Activated T-helper 1 cell treated with anti-CD3 and anti-CD28 coated beads, Interleukin-12 subunit alpha, Interleukin-12 subunit beta, Interleukin-2, Interleukin-4 antibody, amounts not matched to agents 30 ng/mL and 10 ng/mL and 1 ng/mL, durations not matched to agents 14 hours and 24 hours and 36 hours (primary cell): ENCODE measurements around the gene MFSD6. TPM values are rescaled to one million over a fixed set of nuclear protein-coding genes. Genes with fewer than 3 reads are reported as not detected.
"Not testable (repeated sequence)": the region's sequence is repeated elsewhere in the genome, so short reads cannot be mapped to it uniquely, and the experiment has no call there.

ENCODE experiments used
- DNase-seq: peaks from one replicate; pipeline ENCODE4 v3.0.0; 2021; ENCODE audit warnings: low spot score
- H3K27ac Mint-ChIP-seq: one replicate; pipeline ENCODE4 v1.8.0; 2021; ENCODE audit warnings: mild to moderate bottlenecking, mixed read lengths
- H3K27me3 Mint-ChIP-seq: one replicate; pipeline ENCODE4 v1.8.0; 2022; ENCODE audit warnings: mild to moderate bottlenecking, moderate library complexity, mixed read lengths; ENCODE audit not compliant: insufficient read depth
- H3K36me3 Mint-ChIP-seq: one replicate; pipeline ENCODE4 v1.8.0; 2021; ENCODE audit warnings: low read depth, mixed read lengths
- H3K4me1 Mint-ChIP-seq: one replicate; pipeline ENCODE4 v1.8.0; 2021; ENCODE audit warnings: low read depth, mixed read lengths
- H3K4me3 Mint-ChIP-seq: one replicate; pipeline ENCODE4 v1.8.0; 2021; ENCODE audit warnings: mild to moderate bottlenecking, moderate library complexity, mixed read lengths
- H3K9me3 Mint-ChIP-seq: one replicate; pipeline ENCODE4 v1.8.0; 2021; ENCODE audit warnings: mixed read lengths
- intact Hi-C: fragments of 100-400 bp; cut with micrococcal nuclease; formaldehyde crosslinking; loops from one replicate; pipeline ENCODE4 v1.15.1; 2024
- total RNA-seq: library from RNA; stranded (reverse); gene quantifications from 2 replicates; pipeline ENCODE4 v1.2.3, GENCODE V29; 2022

Gene MFSD6
- total RNA-seq, 1 donor from 2014 or later, result 45.8 TPM

- Mint-ChIP-seq H3K27me3 (no peaks in the 10 kb centered on the region), H3K9me3 (peaks cover 3% of the 10 kb centered on the region), H3K4me1 (peaks cover 32% of the 10 kb centered on the region), H3K27ac (peak overlapping the region; percentile 53), H3K36me3 (peaks cover 35% of the 10 kb centered on the region), H3K4me3 (no peak overlapping the region)
- no peak for DNase-seq
- intact Hi-C loops, result no loop called here
These were observed 17.9 kb downstream of the MFSD6 start for GRCh38 chr2:190425883-190426658.

GRCh38 chr2:190430866-190431265 is 22.7 kb downstream of the MFSD6 start:
- H3K9me3 Mint-ChIP-seq, DNase-seq, H3K4me3 Mint-ChIP-seq, intact Hi-C loops, H3K27ac Mint-ChIP-seq, H3K27me3 Mint-ChIP-seq: not testable (repeated sequence)
- Mint-ChIP-seq H3K36me3 (peaks cover 43% of the 10 kb centered on the region), H3K4me1 (peaks cover 50% of the 10 kb centered on the region)

GRCh38 chr2:190431907-190432306 is 23.8 kb downstream of the MFSD6 start:
- no peak overlapping the region for H3K4me3 Mint-ChIP-seq
- H3K27me3 Mint-ChIP-seq, result no peaks in the 10 kb centered on the region
- peaks cover 3% of the 10 kb centered on the region for H3K9me3 Mint-ChIP-seq
- no peak for DNase-seq
- intact Hi-C loops, result loop anchor here (2.0 kb wide), 1 partner anchor 27 kb away; no protein-coding TSS in a partner anchor
- H3K27ac Mint-ChIP-seq, result peak overlapping the region; percentile 55
- H3K36me3 Mint-ChIP-seq, result peaks cover 44% of the 10 kb centered on the region
- peaks cover 50% of the 10 kb centered on the region for H3K4me1 Mint-ChIP-seq

- Mint-ChIP-seq H3K9me3 (peaks cover 3% of the 10 kb centered on the region), H3K4me3 (no peak overlapping the region), H3K4me1 (peaks cover 54% of the 10 kb centered on the region), H3K27ac (peak overlapping the region; percentile 41), H3K36me3 (peaks cover 46% of the 10 kb centered on the region), H3K27me3 (no peaks in the 10 kb centered on the region)
- intact Hi-C loops, result loop anchor here (2.0 kb wide), 1 partner anchor 28 kb away; no protein-coding TSS in a partner anchor
- DNase-seq, result no peak
These were observed 24.5 kb downstream of the MFSD6 start for GRCh38 chr2:190432567-190433231.

GRCh38 chr2:190435031-190435670 is 27.0 kb downstream of the MFSD6 start:
- peaks cover 63% of the 10 kb centered on the region for H3K4me1 Mint-ChIP-seq
- H3K36me3 Mint-ChIP-seq, result peaks cover 44% of the 10 kb centered on the region
- H3K27me3 Mint-ChIP-seq, result no peaks in the 10 kb centered on the region
- H3K27ac Mint-ChIP-seq, result no peak overlapping the region
- no peaks in the 10 kb centered on the region for H3K9me3 Mint-ChIP-seq
- no peak for DNase-seq
- H3K4me3 Mint-ChIP-seq, result no peak overlapping the region
- intact Hi-C loops, result no loop called here

- H3K36me3 Mint-ChIP-seq, result peaks cover 47% of the 10 kb centered on the region
- no peaks in the 10 kb centered on the region for H3K9me3 Mint-ChIP-seq
- no peak for DNase-seq
- no peak overlapping the region for H3K27ac Mint-ChIP-seq
- intact Hi-C loops, result no loop called here
- H3K4me3 Mint-ChIP-seq, result no peak overlapping the region
- peaks cover 70% of the 10 kb centered on the region for H3K4me1 Mint-ChIP-seq
- H3K27me3 Mint-ChIP-seq, result no peaks in the 10 kb centered on the region
These were observed 28.4 kb downstream of the MFSD6 start for GRCh38 chr2:190436557-190436956.

- intact Hi-C loops, result no loop called here
- Mint-ChIP-seq H3K27me3 (no peaks in the 10 kb centered on the region), H3K27ac (no peak overlapping the region), H3K9me3 (no peaks in the 10 kb centered on the region), H3K36me3 (peaks cover 43% of the 10 kb centered on the region), H3K4me3 (no peak overlapping the region), H3K4me1 (peaks cover 58% of the 10 kb centered on the region)
- DNase-seq, result no peak
These were observed 32.0 kb downstream of the MFSD6 start for GRCh38 chr2:190440113-190440512.

- Mint-ChIP-seq H3K27me3 (no peaks in the 10 kb centered on the region), H3K4me3 (no peak overlapping the region), H3K4me1 (peaks cover 50% of the 10 kb centered on the region), H3K27ac (no peak overlapping the region), H3K36me3 (peaks cover 29% of the 10 kb centered on the region), H3K9me3 (no peaks in the 10 kb centered on the region)
- DNase-seq, result no peak
- intact Hi-C loops, result no loop called here
These were observed 33.4 kb downstream of the MFSD6 start for GRCh38 chr2:190441564-190441963.

- intact Hi-C loops, result no loop called here
- Mint-ChIP-seq H3K9me3 (no peaks in the 10 kb centered on the region), H3K27me3 (no peaks in the 10 kb centered on the region), H3K27ac (no peak overlapping the region), H3K36me3 (peaks cover 17% of the 10 kb centered on the region), H3K4me3 (no peak overlapping the region), H3K4me1 (peaks cover 46% of the 10 kb centered on the region)
- no peak for DNase-seq
These were observed 34.9 kb downstream of the MFSD6 start for GRCh38 chr2:190443055-190443454.

- H3K4me3 Mint-ChIP-seq, result no peak overlapping the region
- DNase-seq, result no peak
- no peak overlapping the region for H3K27ac Mint-ChIP-seq
- no peaks in the 10 kb centered on the region for H3K27me3 Mint-ChIP-seq
- peaks cover 39% of the 10 kb centered on the region for H3K4me1 Mint-ChIP-seq
- H3K36me3 Mint-ChIP-seq, result peaks cover 13% of the 10 kb centered on the region
- H3K9me3 Mint-ChIP-seq, result no peaks in the 10 kb centered on the region
- intact Hi-C loops, result no loop called here
These were observed 35.8 kb downstream of the MFSD6 start for GRCh38 chr2:190443778-190444481.

GRCh38 chr2:190444976-190445375 is 36.8 kb downstream of the MFSD6 start:
- H3K36me3 Mint-ChIP-seq, result peaks cover 10% of the 10 kb centered on the region
- H3K4me1 Mint-ChIP-seq, result peaks cover 38% of the 10 kb centered on the region
- no peaks in the 10 kb centered on the region for H3K9me3 Mint-ChIP-seq
- H3K27ac Mint-ChIP-seq, result no peak overlapping the region
- H3K4me3 Mint-ChIP-seq, result no peak overlapping the region
- no peak for DNase-seq
- intact Hi-C loops, result no loop called here
- H3K27me3 Mint-ChIP-seq, result no peaks in the 10 kb centered on the region

- intact Hi-C loops, result no loop called here
- DNase-seq, result no peak
- H3K36me3 Mint-ChIP-seq, result peaks cover 6% of the 10 kb centered on the region
- H3K9me3 Mint-ChIP-seq, result no peaks in the 10 kb centered on the region
- no peak overlapping the region for H3K4me3 Mint-ChIP-seq
- H3K27ac Mint-ChIP-seq, result no peak overlapping the region
- H3K27me3 Mint-ChIP-seq, result no peaks in the 10 kb centered on the region
- H3K4me1 Mint-ChIP-seq, result peaks cover 37% of the 10 kb centered on the region
These were observed 38.0 kb downstream of the MFSD6 start for GRCh38 chr2:190446193-190446592.
